ENCODE measurements around the gene CACNA2D3.

GRCh38 chr3:54123003-54123775, 837 bp downstream of the CACNA2D3 start:
- TF ChIP-seq CTCF (IDR thresholded peaks at IDR 0.05; ENCODE audit: insufficient read depth, low read length, poor library complexity, severe bottlenecking) (no peak), EZH2phosphoT487 (conservative IDR thresholded peaks at IDR 0.05; ENCODE audit: low read length) (no peak)

All from SU-DHL-6 (cell line).